Fibroblast of pulmonary artery (primary cell): Measurements from ENCODE around the gene SBF2.
"Not testable (repeated sequence)": the region's sequence is repeated elsewhere in the genome, so short reads cannot be mapped to it uniquely, and the experiment has no call there.

Experiments used
- DNase-seq: peaks from one replicate; pipeline ENCODE4 v3.0.0-alpha.2; 2010; ENCODE audit warnings: low read depth
- H3K4me3 ChIP-seq: replicated peaks from 2 replicates; pipeline ENCODE4 v1.5.1; 2011; ENCODE audit warnings: low read depth, mild to moderate bottlenecking, control low read depth, low read length, moderate library complexity
- TF ChIP-seq, protein P1 (sequence below): IDR thresholded peaks from 2 replicates; pipeline ENCODE4 v1.5.1; 2011; ENCODE audit warnings: mild to moderate bottlenecking, control low read depth, low read length, inconsistent platforms; ENCODE audit errors: missing control alignments

The SBF2 gene

DNA sequence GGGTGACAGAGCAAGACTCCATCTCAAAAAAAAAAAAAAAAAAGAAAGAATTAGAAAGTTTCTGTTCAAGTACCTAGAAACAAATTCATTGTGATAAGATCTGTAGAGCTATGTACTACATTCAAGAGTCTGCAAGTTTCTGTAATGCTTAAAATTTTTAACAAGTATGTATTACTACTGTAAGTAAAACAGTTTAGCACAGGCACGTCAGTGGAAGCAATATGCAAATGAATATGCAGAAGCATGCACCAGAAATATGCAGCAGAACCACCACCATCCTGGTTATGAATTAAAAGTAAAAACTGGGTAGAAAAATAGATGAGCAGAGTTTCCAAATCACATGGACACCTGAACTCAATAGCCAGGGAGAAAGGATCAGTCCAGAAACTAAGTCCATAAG, 19.3 kb downstream of the SBF2 start:
- DNase-seq, result no peak

DNA sequence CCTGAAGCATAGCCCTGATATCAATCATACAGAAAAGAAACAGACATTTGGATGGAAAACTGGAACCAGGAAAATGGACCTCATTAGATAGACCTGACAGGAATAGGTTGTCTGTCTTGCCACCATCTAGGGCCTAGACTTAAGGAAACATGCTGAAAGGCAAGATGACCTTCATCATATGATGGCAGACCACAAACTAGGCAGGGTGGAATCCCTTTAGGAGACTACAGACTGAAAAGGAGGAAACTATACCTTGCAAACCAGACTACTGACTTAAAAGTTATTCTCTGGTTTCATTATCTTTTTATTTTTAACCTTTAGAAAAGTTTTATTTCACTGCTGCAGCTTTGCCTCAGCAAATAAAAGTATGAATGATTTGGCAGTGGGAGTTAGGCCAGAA, 20.3 kb downstream of the SBF2 start:
- no peak for DNase-seq
- TF ChIP-seq, protein P1, sequence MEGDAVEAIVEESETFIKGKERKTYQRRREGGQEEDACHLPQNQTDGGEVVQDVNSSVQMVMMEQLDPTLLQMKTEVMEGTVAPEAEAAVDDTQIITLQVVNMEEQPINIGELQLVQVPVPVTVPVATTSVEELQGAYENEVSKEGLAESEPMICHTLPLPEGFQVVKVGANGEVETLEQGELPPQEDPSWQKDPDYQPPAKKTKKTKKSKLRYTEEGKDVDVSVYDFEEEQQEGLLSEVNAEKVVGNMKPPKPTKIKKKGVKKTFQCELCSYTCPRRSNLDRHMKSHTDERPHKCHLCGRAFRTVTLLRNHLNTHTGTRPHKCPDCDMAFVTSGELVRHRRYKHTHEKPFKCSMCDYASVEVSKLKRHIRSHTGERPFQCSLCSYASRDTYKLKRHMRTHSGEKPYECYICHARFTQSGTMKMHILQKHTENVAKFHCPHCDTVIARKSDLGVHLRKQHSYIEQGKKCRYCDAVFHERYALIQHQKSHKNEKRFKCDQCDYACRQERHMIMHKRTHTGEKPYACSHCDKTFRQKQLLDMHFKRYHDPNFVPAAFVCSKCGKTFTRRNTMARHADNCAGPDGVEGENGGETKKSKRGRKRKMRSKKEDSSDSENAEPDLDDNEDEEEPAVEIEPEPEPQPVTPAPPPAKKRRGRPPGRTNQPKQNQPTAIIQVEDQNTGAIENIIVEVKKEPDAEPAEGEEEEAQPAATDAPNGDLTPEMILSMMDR, result no peak
- H3K4me3 ChIP-seq, result no peak overlapping the region

More for the DNA sequence above, 19.3 kb downstream of the SBF2 start:
- TF ChIP-seq, protein P1, result no peak
- no peak overlapping the region for H3K4me3 ChIP-seq

DNA sequence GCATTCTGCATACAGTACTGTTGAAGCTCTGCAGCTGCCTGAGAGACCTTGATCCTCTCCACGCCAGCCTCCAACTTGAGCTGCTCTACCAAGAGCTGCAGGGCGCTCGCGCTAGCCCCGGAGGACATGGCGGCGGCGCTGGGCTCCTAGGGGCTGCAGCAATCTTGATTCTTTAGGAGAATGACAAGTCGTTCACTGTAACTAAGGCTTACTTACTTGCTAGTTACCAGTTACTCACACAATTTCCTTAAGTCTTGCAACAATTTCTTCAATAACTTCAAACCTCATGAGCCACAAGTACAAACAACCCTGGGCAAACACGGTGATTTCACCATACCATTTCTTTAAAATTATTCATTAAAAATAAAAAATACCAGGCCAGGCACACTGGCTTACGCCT, 21.9 kb downstream of the SBF2 start:
- DNase-seq, result no peak
- H3K4me3 ChIP-seq, result no peak overlapping the region
- TF ChIP-seq, protein P1, result no peak

GRCh38 chr11:10268746-10269488, 25.1 kb downstream of the SBF2 start:
- no peak overlapping the region for H3K4me3 ChIP-seq
- no peak for DNase-seq
- TF ChIP-seq, protein P1, result no peak

DNA sequence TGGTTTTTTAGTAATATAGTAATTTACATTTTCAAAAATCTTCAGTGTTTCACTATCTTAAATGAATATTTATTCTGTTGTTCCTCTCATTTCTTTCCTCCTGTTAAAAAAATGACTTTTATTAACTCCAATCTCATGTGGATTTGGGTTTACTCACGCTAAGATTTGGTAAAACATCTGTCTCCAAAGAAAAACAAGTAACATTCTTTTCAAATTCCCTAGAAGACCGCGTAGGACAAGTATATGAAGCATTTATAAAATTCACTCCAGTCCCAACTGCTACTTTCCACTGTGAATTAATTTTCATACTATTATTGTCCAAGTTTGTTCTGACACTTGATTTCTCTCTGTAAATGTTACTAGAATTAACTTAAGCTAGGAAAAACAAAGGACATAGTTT, 26.2 kb downstream of the SBF2 start:
- TF ChIP-seq, protein P1, result no peak
- no peak overlapping the region for H3K4me3 ChIP-seq
- DNase-seq, result no peak

GRCh38 chr11:10265936-10266335, 28.1 kb downstream of the SBF2 start:
- TF ChIP-seq, protein P1, result no peak
- DNase-seq, result no peak
- no peak overlapping the region for H3K4me3 ChIP-seq

- DNase-seq, H3K4me3 ChIP-seq: not testable (repeated sequence)
These were observed 29.3 kb downstream of the SBF2 start for GRCh38 chr11:10264716-10265115.
